ENCODE data around the gene EGFL7. TPM values are rescaled to one million over a fixed set of nuclear protein-coding genes. Genes with fewer than 3 reads are reported as not detected.

The EGFL7 gene
- total RNA-seq (2014; rRNA removed; shearing (Covaris generic)), result 53.7 and 56.2 TPM in 2 replicates

GRCh38 chr9:136662656-136663581 is at the start of gene EGFL7:
TSS of gene EGFL7 (plus strand) at chr9:136662916. CDS start at chr9:136668283, 5,367 bp downstream.
- DNase-seq (ENCODE audit: low read depth), result no peak

GRCh38 chr9:136613824-136614371 is 48.8 kb upstream of the EGFL7 start:
- DNase-seq (ENCODE audit: low read depth), result no peak

- DNase-seq (ENCODE audit: low read depth), result peak; percentile 43
These were observed 48.3 kb upstream of the EGFL7 start for GRCh38 chr9:136614372-136614922.

- peak; percentile 44 for DNase-seq (ENCODE audit: low read depth)
These were observed 47.6 kb upstream of the EGFL7 start for GRCh38 chr9:136614967-136615623.

- DNase-seq (ENCODE audit: low read depth), result no peak
These were observed 46.9 kb upstream of the EGFL7 start for GRCh38 chr9:136615631-136616306.

- DNase-seq (ENCODE audit: low read depth), result no peak
These were observed 46.4 kb upstream of the EGFL7 start for GRCh38 chr9:136616307-136616635.

- DNase-seq (ENCODE audit: low read depth), result no peak
These were observed 45.6 kb upstream of the EGFL7 start for GRCh38 chr9:136616948-136617695.

- DNase-seq (ENCODE audit: low read depth), result no peak
These were observed 44.8 kb upstream of the EGFL7 start for GRCh38 chr9:136617746-136618579.

GRCh38 chr9:136618580-136619547 is 43.9 kb upstream of the EGFL7 start:
- DNase-seq (ENCODE audit: low read depth), result no peak

- DNase-seq (ENCODE audit: low read depth), result no peak
These were observed 42.8 kb upstream of the EGFL7 start for GRCh38 chr9:136619742-136620440.

GRCh38 chr9:136620441-136621018 is 42.2 kb upstream of the EGFL7 start:
- no peak for DNase-seq (ENCODE audit: low read depth)

GRCh38 chr9:136621019-136621733 is 41.5 kb upstream of the EGFL7 start:
- no peak for DNase-seq (ENCODE audit: low read depth)

GRCh38 chr9:136621734-136622093 is 41.0 kb upstream of the EGFL7 start:
- no peak for DNase-seq (ENCODE audit: low read depth)

- DNase-seq (ENCODE audit: low read depth), result no peak
These were observed 40.2 kb upstream of the EGFL7 start for GRCh38 chr9:136622538-136622948.

- no peak for DNase-seq (ENCODE audit: low read depth)
These were observed 39.5 kb upstream of the EGFL7 start for GRCh38 chr9:136623016-136623841.

- DNase-seq (ENCODE audit: low read depth), result no peak
These were observed 38.9 kb upstream of the EGFL7 start for GRCh38 chr9:136623842-136624183.
